GM10248 (cell line): Measurements from ENCODE around the gene TRIP13.
"Not testable (repeated sequence)": the region's sequence is repeated elsewhere in the genome, so short reads cannot be mapped to it uniquely, and the experiment has no call there.

ENCODE experiments used
- CTCF ChIA-PET: fragments of 300-600 bp; sonication (Branson Sonifier 250); formaldehyde crosslinking; extraction: SDS; loops from one replicate; lab custom pipeline; 2021; ENCODE audit warnings: antibody characterized with exemption; lab: Yijun Ruan, JAX
- POLR2A ChIA-PET: fragments of 350-650 bp; sonication (Branson Sonifier 250); formaldehyde crosslinking; extraction: SDS; loops from one replicate; lab custom pipeline; 2020; ENCODE audit warnings: antibody characterized with exemption; lab: Yijun Ruan, JAX
- DNase-seq: peaks from one replicate; pipeline ENCODE4 v3.0.0; 2012; ENCODE audit errors: extremely low spot score
- TF ChIP-seq, protein P1 (sequence below): IDR thresholded peaks from 2 replicates; pipeline ENCODE4 v1.5.1; 2012; ENCODE audit warnings: mild to moderate bottlenecking, low read depth; ENCODE audit errors: extremely low read depth, missing control alignments, control extremely low read depth

The TRIP13 gene

DNA sequence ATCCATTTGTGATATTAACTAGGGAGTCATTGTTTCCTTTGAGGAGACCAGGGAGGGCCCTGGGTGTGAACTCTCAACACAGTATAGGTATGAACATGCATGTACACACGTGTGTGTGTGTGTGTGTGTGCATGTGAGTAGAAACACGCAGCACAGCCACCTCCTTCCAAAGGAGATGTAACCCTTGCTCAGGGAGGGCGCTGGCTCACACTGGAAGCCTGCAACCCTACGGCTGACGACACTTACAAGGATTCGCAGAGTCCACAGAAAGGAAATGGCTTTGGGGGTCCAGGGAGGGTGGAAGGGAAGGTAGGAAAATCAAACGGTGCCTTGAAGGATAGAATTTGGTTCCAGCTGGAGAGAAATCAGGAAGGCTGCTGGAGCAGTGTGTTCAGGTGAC is 21.9 kb downstream of the TRIP13 start:
- ChIA-PET CTCF (interaction anchor here (1.7 kb wide), 1 partner anchor 11 kb away, joined by 7 read pairs; no protein-coding TSS in a partner anchor), POLR2A (no interaction called here)
- TF ChIP-seq, protein P1, sequence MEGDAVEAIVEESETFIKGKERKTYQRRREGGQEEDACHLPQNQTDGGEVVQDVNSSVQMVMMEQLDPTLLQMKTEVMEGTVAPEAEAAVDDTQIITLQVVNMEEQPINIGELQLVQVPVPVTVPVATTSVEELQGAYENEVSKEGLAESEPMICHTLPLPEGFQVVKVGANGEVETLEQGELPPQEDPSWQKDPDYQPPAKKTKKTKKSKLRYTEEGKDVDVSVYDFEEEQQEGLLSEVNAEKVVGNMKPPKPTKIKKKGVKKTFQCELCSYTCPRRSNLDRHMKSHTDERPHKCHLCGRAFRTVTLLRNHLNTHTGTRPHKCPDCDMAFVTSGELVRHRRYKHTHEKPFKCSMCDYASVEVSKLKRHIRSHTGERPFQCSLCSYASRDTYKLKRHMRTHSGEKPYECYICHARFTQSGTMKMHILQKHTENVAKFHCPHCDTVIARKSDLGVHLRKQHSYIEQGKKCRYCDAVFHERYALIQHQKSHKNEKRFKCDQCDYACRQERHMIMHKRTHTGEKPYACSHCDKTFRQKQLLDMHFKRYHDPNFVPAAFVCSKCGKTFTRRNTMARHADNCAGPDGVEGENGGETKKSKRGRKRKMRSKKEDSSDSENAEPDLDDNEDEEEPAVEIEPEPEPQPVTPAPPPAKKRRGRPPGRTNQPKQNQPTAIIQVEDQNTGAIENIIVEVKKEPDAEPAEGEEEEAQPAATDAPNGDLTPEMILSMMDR = no peak
- no peak for DNase-seq

DNA sequence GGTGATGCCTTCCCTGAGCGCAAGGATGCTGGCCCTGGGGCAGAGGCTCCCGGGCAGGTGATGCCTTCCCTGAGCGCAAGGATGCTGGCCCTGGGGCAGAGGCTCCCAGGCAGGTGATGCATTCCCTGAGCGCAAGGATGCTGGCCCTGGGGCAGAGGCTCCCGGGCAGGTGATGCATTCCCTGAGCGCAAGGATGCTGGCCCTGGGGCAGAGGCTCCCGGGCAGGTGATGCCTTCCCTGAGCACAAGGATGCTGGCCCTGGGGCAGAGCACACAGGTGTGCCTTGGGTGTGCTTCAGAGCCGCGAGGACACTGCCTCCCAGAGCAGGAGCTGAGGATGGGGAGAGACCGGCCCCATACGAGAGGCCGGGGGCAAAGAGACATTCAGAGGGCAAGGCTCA is 22.7 kb downstream of the TRIP13 start:
- POLR2A ChIA-PET, DNase-seq: not testable (repeated sequence)
- CTCF ChIA-PET = interaction anchor here (1.3 kb wide), 1 partner anchor 14 kb away, joined by 5 read pairs; no protein-coding TSS in a partner anchor

DNA sequence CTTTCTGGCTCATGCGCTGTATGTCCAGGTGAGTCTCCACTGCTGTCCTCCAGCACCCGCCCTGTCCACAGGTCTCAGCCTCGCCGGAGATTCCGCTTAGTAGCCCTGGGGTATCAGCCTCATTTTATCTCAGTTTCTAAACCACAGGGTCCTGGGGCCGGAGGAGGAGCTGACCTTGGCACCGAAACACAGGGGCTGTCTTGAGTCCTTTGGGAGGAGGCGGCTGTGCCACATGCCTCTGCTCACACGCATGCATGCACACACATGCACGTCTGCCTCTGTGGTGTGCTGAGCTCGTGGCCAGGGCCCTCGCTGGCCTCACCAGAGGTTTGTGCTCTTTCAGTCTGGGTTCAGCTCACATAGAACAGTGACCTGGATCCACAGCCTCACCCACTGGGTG is 23.3 kb downstream of the TRIP13 start:
- ChIA-PET POLR2A (no interaction called here), CTCF (interaction anchor here (1.1 to 1.3 kb wide), 2 partner anchors 13 to 14 kb away, joined by 5 read pairs; no protein-coding TSS in a partner anchor)
- TF ChIP-seq, protein P1 = no peak

DNA sequence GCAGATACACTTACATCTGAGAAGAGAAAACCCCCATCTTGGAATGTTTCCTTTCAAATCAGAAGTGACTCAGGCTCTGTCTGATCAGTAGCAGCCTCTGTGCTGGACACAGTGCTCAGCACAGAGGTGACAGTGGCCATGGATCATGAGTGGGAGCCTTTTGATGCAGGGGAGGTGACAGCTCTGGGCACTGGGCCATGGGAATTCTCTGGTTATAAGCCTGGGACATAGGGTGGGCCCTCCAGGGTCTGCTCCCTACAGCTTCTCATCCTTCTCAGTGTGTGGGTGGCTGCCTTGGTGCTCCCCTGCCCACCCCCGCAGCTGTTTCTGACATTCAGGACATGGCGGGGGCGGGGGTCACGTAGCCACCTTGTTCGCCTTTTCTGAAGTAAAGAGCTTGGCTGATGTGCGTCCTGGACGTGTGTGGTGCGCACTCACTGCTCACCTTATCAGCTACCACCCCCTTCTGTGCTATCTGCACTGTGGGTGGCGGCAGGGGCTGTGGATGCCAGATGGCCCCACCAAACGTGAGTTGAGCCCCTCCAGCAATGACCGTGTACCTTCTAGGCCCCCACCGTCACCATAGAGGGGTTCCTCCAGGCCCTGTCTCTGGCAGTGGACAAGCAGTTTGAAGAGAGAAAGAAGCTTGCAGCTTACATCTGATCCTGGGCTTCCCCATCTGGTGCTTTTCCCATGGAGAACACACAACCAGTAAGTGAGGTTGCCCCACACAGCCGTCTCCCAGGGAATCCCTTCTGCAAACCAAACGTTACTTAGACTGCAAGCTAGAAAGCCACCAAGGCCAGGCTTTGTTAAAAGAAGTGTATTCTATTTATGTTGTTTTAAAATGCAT is 24.0 kb downstream of the TRIP13 start:
- POLR2A ChIA-PET = no interaction called here
- no peak for DNase-seq
- CTCF ChIA-PET = interaction anchor here (1.1 to 1.3 kb wide), 2 partner anchors 13 to 15 kb away, joined by 5 read pairs; no protein-coding TSS in a partner anchor
- TF ChIP-seq, protein P1 = no peak

More for the DNA sequence above, 23.3 kb downstream of the TRIP13 start:
- DNase-seq = no peak

DNA sequence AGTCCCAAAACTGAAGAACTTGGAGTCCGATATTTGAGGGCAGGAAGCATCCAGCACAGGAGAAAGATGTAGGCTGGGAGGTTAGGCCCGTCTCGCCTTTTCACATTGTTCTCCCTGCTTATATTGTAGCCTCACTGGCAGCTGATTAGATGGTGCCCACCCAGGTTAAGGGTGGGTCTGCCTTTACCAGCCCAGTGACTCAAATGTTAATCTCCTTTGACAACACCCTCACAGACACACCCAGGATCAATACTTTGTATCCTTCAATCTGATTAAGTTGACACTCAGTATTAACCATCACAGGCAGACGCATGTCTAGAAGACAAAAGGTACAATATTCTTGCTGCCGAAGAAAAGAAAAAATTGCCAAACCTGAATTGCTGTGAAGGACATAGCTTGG is 26.0 kb downstream of the TRIP13 start:
- CTCF ChIA-PET = interaction anchor here (1.4 to 2.8 kb wide), 2 partner anchors 16 to 23 kb away, joined by 5 to 7 read pairs; no protein-coding TSS in a partner anchor
- POLR2A ChIA-PET, DNase-seq: not testable (repeated sequence)

DNA sequence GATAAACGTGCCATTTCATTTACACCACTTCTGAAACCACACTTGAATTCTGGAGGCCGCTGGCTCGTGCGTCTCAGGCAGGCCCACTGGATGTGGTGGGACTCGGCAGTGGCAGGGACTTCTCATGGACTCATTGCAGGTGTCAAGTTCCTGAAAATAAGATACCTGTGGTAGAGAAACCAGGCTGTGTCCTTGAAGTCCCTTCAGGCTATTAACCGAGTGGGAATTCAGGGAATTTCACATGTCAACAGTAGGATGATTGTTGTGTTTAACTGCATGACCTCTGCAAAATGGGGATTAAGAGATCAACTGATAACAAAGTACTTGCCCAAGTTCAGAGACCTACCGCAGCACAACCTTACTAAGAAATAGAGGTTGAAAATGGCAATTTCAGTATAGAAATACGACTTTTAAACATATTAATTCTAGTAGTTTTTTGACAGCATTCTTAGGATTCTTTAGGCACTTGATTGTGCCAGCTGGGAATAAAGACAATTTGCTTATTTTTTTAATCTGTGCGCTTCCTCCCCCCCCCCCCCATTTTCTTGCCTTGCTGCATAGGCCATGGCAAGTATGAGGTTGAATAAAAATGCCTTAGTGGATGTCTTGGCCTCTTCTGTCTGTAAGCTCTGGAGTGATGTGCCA is 26.8 kb downstream of the TRIP13 start:
- no peak for DNase-seq
- TF ChIP-seq, protein P1 = no peak
- ChIA-PET CTCF (interaction anchor here (1.0 to 2.8 kb wide), 5 partner anchors 13 to 726 kb away, joined by 3 to 7 read pairs (median 6); no protein-coding TSS in a partner anchor), POLR2A (no interaction called here)

DNA sequence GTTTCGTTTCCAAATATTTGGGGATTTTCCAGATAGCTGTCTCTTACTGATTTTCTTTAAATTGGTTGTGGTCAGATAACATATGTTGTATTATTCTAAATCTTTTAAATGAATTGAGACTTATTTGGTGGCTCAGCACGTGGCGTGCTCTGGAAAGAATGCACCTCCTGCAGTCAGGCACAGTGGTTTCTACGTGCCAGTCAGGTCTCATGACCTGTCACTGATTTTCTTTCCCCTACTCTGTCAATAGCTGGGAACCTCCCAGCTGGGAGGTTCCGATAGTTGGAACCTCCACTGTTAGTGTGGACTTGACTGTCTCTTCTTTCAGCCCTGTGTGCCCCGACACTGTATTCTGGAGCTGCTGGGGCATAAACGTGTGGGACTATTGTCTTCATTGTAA is 27.6 kb downstream of the TRIP13 start:
- ChIA-PET POLR2A (no interaction called here), CTCF (interaction anchor here (1.0 to 2.8 kb wide), 4 partner anchors 14 to 725 kb away, joined by 3 to 7 read pairs (median 6); no protein-coding TSS in a partner anchor)
- no peak for DNase-seq
- TF ChIP-seq, protein P1 = no peak
